GM13977 (cell line): ENCODE results near the gene SLAMF1.

Experiments
- DNase-seq: peaks from one replicate; pipeline ENCODE4 v3.0.0; 2012; ENCODE audit warnings: low spot score
- in situ Hi-C: fragments of 300-500 bp; cut with MboI; formaldehyde crosslinking; loops from one replicate; pipeline ENCODE4 v1.12.0; 2022; ENCODE audit warnings: low sequenced_read_pairs, low pct_unique_long_range_greater_than_20kb, mixed read lengths, inconsistent platforms; ENCODE audit not compliant: unreplicated experiment
- TF ChIP-seq, protein P1 (sequence below): IDR thresholded peaks from 2 replicates; pipeline ENCODE4 v1.5.1; 2012; ENCODE audit warnings: mild to moderate bottlenecking, control low read depth; ENCODE audit not compliant: insufficient read depth; ENCODE audit errors: extremely low read depth, missing control alignments

The SLAMF1 gene

DNA sequence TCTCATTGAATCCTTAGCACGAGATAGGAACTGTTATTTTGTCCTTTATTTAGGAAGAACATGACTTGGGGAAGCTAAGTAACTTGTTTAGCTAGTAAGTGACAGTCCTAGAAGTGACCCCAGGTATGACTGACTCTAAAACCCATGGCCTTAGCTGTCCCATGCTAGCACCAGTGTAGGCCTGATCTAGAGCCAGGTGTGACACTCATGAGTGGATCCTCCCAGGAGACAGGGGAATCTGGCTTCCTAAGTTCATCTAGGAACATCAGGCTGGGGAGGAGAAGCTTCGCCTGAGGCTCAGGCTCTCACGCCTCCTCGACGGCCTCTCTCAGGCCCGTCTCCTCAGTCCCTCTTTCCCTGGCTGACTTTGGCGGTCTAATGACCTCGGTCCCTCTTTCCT is 33.6 kb upstream of the SLAMF1 start:
- in situ Hi-C loops, result no loop called here
- TF ChIP-seq, protein P1, sequence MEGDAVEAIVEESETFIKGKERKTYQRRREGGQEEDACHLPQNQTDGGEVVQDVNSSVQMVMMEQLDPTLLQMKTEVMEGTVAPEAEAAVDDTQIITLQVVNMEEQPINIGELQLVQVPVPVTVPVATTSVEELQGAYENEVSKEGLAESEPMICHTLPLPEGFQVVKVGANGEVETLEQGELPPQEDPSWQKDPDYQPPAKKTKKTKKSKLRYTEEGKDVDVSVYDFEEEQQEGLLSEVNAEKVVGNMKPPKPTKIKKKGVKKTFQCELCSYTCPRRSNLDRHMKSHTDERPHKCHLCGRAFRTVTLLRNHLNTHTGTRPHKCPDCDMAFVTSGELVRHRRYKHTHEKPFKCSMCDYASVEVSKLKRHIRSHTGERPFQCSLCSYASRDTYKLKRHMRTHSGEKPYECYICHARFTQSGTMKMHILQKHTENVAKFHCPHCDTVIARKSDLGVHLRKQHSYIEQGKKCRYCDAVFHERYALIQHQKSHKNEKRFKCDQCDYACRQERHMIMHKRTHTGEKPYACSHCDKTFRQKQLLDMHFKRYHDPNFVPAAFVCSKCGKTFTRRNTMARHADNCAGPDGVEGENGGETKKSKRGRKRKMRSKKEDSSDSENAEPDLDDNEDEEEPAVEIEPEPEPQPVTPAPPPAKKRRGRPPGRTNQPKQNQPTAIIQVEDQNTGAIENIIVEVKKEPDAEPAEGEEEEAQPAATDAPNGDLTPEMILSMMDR, result no peak

DNA sequence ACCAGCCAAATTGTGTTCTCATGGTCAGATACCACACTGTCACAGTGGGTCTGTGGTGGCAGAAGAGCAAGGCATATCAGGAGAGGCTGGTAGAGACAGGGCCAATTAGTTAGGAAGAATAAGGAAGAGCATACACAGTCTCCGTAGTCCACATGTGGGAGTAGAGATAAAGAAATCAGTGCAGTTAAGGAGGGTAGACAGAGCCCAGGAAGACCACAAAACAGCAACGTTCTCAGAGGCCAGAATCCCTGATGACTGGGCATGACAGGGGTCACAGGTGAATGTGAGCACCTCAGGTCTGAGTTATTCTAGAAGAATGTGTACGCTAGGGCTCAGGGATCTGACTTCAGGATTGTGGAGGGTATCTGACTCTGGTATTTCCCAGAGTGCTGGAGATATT is 33.0 kb upstream of the SLAMF1 start:
- DNase-seq, result no peak
- in situ Hi-C loops, result no loop called here
- TF ChIP-seq, protein P1, result no peak

More for the DNA sequence above, 33.6 kb upstream of the SLAMF1 start:
- DNase-seq, result no peak

DNA sequence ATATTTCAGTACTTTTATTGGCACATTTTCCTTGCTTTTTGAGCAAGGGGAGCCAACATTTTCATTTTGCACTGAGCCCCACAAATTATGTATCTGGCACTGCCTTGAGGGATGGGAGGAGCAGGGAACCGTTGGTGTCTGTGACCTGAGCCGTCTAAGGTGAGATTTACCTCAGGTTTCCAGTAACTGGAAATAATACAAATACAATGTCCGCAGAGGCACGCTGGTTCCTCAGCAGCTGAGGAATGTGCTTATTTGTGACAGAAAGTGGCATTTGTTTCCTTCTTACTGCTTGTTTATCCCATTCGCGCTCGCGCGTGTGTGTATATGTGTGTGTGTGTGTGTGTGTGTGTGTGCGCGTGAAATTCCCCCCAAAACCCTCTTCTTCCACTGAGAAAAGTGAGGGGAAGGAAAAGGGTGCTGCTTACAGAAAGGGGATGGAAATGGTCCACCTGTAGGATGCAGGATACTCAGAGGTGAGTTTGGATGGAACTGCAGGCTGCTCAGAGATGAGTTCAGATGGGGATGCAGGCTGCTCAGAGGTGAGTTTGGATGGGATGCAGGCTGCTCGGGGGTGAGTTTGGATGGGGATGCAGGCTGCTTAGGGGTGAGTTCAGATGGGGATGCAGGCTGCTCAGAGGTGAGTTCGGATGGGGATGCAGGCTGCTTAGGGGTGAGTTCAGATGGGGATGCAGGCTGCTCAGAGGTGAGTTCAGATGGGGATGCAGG is 30.2 kb upstream of the SLAMF1 start:
- TF ChIP-seq, protein P1, result no peak
- DNase-seq, result no peak
- in situ Hi-C loops, result no loop called here

- in situ Hi-C loops, result no loop called here
- DNase-seq, result peak; percentile 58
- TF ChIP-seq, protein P1, result peak; percentile 92
Observed at GRCh38 chr1:160675641-160676410, 29.0 kb upstream of the SLAMF1 start.

- TF ChIP-seq, protein P1, result no peak
- in situ Hi-C loops, result no loop called here
- DNase-seq, result no peak
Observed at GRCh38 chr1:160674415-160674814, 27.6 kb upstream of the SLAMF1 start.

GRCh38 chr1:160672789-160673695 is 26.2 kb upstream of the SLAMF1 start:
- TF ChIP-seq, protein P1, result no peak
- DNase-seq, result no peak
- in situ Hi-C loops, result no loop called here
